Keratinocyte (primary cell): ENCODE results near the gene GPR21.

Experiments used
- CTCF ChIP-seq, 3 experiments: IDR thresholded peaks in 1 of 3; conservative IDR thresholded peaks in 1 of 3; optimal IDR thresholded peaks in 1 of 3; 2 replicates in 2 of 3; 3 replicates in 1 of 3; pipeline versions ENCODE3 to v1.5.1; 2011; ENCODE audit warnings: low read length in 3 of 3, mild to moderate bottlenecking in 3 of 3, moderate library complexity in 2 of 3, control low read depth in 1 of 3, inconsistent platforms in 1 of 3; ENCODE audit not compliant: insufficient read depth in 2 of 3; ENCODE audit errors: extremely low read depth in 1 of 3
- EZH2 ChIP-seq: IDR thresholded peaks from one replicate; pipeline ENCODE4 v1.6.1; 2012; ENCODE audit warnings: inconsistent platforms, mild to moderate bottlenecking, low read length, moderate library complexity

DNA sequence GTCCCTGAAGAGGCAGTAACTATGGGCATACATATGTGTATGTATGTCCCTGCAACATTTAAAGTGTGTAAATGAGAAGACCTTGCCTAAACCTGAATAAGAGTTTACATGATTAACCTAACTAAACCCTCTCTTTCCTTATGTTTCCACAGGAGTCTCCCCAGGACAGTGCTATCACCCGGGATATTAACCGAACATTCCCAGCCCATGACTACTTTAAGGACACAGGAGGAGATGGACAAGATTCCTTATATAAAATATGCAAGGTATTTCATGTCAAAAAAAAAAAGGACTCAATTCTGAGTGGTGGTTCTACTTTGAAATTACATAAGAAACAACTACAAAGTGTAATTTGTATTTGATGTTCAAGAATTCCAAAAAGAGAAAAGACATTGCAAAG lies 31.7 kb downstream of the GPR21 start:
- TF ChIP-seq CTCF (optimal IDR thresholded peaks at IDR 0.05 in 1 of 3, IDR thresholded peaks at IDR 0.05 in 1 of 3, conservative IDR thresholded peaks at IDR 0.05 in 1 of 3; ENCODE audit: extremely low read depth in 1 of 3, insufficient read depth in 2 of 3, low read length in 3 of 3), result no peak
- no peak for TF ChIP-seq EZH2
